ENCODE results near the gene DLGAP1.

GRCh38 chr18:3824101-3824500 is 631.0 kb downstream of the DLGAP1 start:
- TF ChIP-seq REST (IDR thresholded peaks at IDR 0.05; ENCODE audit: low read depth) (no peak), EGR1 (IDR thresholded peaks at IDR 0.05) (no peak), EP300 (IDR thresholded peaks at IDR 0.05; ENCODE audit: borderline replicate concordance) (no peak), CEBPB (IDR thresholded peaks at IDR 0.05) (no peak), MAX (IDR thresholded peaks at IDR 0.05) (no peak)

All from Ishikawa (cell line).